ENCODE data around the gene CCDC188. TPM values are rescaled to one million over a fixed set of nuclear protein-coding genes. Genes with fewer than 3 reads are reported as not detected.
A peak's percentile ranks its signal among the peaks of the same experiment; 100 is the strongest.

The CCDC188 gene
- total and polyA plus RNA-seq, 9 of the 15 experiments (the other 6 are each of a cell fraction or from before 2014, with no cell fraction given), result not detected

DNA sequence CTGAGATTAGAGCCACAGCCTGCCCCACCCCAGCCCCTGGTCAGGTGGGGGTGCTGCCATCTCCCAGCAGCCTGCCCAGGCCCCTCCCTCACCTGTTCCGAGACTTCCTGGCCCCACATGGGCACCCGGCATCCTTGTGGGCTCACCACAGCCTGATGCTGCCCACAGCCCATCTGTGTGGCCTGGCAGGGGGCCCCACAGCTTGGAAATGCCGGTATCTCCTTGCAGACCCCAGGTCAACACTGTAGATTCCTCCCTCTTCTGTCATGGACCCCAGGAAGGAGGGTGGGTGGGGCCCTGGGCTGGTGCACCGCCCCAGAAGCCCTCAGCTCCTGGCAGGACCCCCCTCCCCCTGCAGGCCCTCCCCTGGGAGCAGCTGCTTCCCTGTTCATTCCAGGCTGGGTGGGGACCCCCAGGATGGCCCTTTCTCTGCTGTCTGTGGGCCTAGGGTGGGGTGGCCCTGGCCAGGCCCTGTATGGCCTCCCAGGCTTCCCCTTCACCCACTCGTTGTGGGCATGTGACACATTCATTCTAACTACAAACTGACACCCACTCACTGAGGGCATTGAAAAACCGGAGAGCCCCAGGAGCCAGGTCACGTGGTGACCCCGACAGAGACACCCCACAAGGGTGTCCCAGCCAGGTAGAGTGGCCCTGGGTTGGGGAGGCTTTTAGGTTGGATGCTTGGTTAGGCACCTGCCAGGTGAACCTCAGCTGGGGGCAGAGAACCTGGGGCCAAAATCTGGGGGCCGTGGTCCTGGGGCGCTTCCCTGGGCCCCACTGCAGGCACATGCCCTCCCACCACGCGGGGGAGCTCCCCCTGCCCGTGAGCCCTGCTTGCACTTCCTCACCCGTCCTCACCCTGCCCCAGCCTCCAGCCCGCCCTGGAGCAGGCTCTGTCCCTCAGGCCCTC is 44.1 kb upstream of the CCDC188 start (continued):
- TF ChIP-seq, protein P1, sequence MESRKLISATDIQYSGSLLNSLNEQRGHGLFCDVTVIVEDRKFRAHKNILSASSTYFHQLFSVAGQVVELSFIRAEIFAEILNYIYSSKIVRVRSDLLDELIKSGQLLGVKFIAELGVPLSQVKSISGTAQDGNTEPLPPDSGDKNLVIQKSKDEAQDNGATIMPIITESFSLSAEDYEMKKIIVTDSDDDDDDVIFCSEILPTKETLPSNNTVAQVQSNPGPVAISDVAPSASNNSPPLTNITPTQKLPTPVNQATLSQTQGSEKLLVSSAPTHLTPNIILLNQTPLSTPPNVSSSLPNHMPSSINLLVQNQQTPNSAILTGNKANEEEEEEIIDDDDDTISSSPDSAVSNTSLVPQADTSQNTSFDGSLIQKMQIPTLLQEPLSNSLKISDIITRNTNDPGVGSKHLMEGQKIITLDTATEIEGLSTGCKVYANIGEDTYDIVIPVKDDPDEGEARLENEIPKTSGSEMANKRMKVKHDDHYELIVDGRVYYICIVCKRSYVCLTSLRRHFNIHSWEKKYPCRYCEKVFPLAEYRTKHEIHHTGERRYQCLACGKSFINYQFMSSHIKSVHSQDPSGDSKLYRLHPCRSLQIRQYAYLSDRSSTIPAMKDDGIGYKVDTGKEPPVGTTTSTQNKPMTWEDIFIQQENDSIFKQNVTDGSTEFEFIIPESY (CRISPR knock-in tag; IDR thresholded peaks at IDR 0.05), result no peak
- no peak for TF ChIP-seq KDM5B (IDR thresholded peaks at IDR 0.05; ENCODE audit: insufficient replicate concordance, low read depth, low read length)
- no peak for TF ChIP-seq ZNF75A (CRISPR knock-in tag; IDR thresholded peaks at IDR 0.05)
- TF ChIP-seq CEBPG (CRISPR knock-in tag; IDR thresholded peaks at IDR 0.05), result no peak
- TF ChIP-seq CEBPG (tag; conservative IDR thresholded peaks at IDR 0.05 in 1 of 2, IDR thresholded peaks at IDR 0.05 in 1 of 2), result no peak
- TF ChIP-seq ZNF644 (tag; IDR thresholded peaks at IDR 0.05; ENCODE audit: low read depth), result no peak
- no peak for TF ChIP-seq PHB (CRISPR knock-in tag; IDR thresholded peaks at IDR 0.05)
- TF ChIP-seq, protein P2, sequence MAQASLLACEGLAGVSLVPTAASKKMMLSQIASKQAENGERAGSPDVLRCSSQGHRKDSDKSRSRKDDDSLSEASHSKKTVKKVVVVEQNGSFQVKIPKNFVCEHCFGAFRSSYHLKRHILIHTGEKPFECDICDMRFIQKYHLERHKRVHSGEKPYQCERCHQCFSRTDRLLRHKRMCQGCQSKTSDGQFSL (CRISPR knock-in tag; IDR thresholded peaks at IDR 0.05), result peak; percentile 58; the same call in 1 of the 2 replicates
- TF ChIP-seq, protein P2 (tag; IDR thresholded peaks at IDR 0.05), result no peak
- no peak for TF ChIP-seq ZZZ3 (IDR thresholded peaks at IDR 0.05)
- no peak for TF ChIP-seq ZBED1 (IDR thresholded peaks at IDR 0.05)
- TF ChIP-seq, protein P3, sequence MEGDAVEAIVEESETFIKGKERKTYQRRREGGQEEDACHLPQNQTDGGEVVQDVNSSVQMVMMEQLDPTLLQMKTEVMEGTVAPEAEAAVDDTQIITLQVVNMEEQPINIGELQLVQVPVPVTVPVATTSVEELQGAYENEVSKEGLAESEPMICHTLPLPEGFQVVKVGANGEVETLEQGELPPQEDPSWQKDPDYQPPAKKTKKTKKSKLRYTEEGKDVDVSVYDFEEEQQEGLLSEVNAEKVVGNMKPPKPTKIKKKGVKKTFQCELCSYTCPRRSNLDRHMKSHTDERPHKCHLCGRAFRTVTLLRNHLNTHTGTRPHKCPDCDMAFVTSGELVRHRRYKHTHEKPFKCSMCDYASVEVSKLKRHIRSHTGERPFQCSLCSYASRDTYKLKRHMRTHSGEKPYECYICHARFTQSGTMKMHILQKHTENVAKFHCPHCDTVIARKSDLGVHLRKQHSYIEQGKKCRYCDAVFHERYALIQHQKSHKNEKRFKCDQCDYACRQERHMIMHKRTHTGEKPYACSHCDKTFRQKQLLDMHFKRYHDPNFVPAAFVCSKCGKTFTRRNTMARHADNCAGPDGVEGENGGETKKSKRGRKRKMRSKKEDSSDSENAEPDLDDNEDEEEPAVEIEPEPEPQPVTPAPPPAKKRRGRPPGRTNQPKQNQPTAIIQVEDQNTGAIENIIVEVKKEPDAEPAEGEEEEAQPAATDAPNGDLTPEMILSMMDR (IDR thresholded peaks at IDR 0.05 in 2 of 3, conservative IDR thresholded peaks at IDR 0.05 in 1 of 3; ENCODE audit: insufficient read depth in 2 of 3, low read depth in 1 of 3, low read length in 3 of 3), result peak; percentile 29 to 57 (median 39); a peak in 5 of 6 replicates
- TF ChIP-seq ZNF174 (CRISPR knock-in tag; IDR thresholded peaks at IDR 0.05), result no peak
- TF ChIP-seq, protein P4, sequence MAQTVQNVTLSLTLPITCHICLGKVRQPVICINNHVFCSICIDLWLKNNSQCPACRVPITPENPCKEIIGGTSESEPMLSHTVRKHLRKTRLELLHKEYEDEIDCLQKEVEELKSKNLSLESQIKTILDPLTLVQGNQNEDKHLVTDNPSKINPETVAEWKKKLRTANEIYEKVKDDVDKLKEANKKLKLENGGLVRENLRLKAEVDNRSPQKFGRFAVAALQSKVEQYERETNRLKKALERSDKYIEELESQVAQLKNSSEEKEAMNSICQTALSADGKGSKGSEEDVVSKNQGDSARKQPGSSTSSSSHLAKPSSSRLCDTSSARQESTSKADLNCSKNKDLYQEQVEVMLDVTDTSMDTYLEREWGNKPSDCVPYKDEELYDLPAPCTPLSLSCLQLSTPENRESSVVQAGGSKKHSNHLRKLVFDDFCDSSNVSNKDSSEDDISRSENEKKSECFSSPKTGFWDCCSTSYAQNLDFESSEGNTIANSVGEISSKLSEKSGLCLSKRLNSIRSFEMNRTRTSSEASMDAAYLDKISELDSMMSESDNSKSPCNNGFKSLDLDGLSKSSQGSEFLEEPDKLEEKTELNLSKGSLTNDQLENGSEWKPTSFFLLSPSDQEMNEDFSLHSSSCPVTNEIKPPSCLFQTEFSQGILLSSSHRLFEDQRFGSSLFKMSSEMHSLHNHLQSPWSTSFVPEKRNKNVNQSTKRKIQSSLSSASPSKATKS (CRISPR knock-in tag; IDR thresholded peaks at IDR 0.05), result no peak
- no peak for TF ChIP-seq PCBP1 (IDR thresholded peaks at IDR 0.05; ENCODE audit: low read depth, low read length, poor library complexity, severe bottlenecking)
- no peak for TF ChIP-seq CXXC5 (CRISPR knock-in tag; IDR thresholded peaks at IDR 0.05)
- peak in 1 of 2 experiments; percentile 29; a peak in 1 of 4 replicates for TF ChIP-seq RAD21 (CRISPR knock-in tag; conservative IDR thresholded peaks at IDR 0.05 in 1 of 2, IDR thresholded peaks at IDR 0.05 in 1 of 2)
- TF ChIP-seq, protein P5, sequence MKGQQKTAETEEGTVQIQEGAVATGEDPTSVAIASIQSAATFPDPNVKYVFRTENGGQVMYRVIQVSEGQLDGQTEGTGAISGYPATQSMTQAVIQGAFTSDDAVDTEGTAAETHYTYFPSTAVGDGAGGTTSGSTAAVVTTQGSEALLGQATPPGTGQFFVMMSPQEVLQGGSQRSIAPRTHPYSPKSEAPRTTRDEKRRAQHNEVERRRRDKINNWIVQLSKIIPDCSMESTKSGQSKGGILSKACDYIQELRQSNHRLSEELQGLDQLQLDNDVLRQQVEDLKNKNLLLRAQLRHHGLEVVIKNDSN (CRISPR knock-in tag; IDR thresholded peaks at IDR 0.05), result peak; percentile 80
- no peak for TF ChIP-seq DPF2 (IDR thresholded peaks at IDR 0.05)
